A673 (cell line): ENCODE results near the gene PTMS. TPM values are rescaled to one million over a fixed set of nuclear protein-coding genes. Genes with fewer than 3 reads are reported as not detected.
"Not testable (repeated sequence)": the region's sequence is repeated elsewhere in the genome, so short reads cannot be mapped to it uniquely, and the experiment has no call there.

ENCODE experiments used
- BruUV-seq: library from RNA; stranded (reverse); fragments of 400-500 nt; replicated peaks from 2 replicates; lab custom pipeline; 2021; lab: Mats Ljungman, UMichigan
- CTCF ChIA-PET: fragments of 300-600 bp; sonication (Branson Sonifier 250); formaldehyde crosslinking; loops from one replicate; lab custom pipeline; 2022; ENCODE audit warnings: antibody characterized with exemption; lab: Charles Lee
- POLR2A ChIA-PET: fragments of 300-600 bp; sonication (Branson Sonifier 250); formaldehyde crosslinking; loops from one replicate; lab custom pipeline; 2022; ENCODE audit warnings: antibody characterized with exemption; ENCODE audit not compliant: low non-redundant PET; lab: Charles Lee
- DNase-seq: peaks from one replicate; pipeline ENCODE4 v3.0.0-alpha.2; 2015; ENCODE audit warnings: low spot score
- H3K27ac ChIP-seq: fragments of 200-600 bp; sonication (generic); 2 replicates; pipeline ENCODE4 v1.5.1; 2016; ENCODE audit warnings: mixed run types, low read depth, mild to moderate bottlenecking, mixed read lengths, antibody characterized with exemption, low read length; ENCODE audit not compliant: poor library complexity, severe bottlenecking
- H3K27me3 ChIP-seq: fragments of 200-600 bp; sonication (generic); replicated peaks from 2 replicates; pipeline ENCODE4 v1.6.1; 2017; ENCODE audit warnings: mixed run types, low read depth, mild to moderate bottlenecking, mixed read lengths, antibody characterized with exemption, low read length; ENCODE audit not compliant: insufficient read depth, poor library complexity
- H3K36me3 ChIP-seq: fragments of 200-600 bp; sonication (generic); 2 replicates; pipeline ENCODE4 v1.6.1; 2016; ENCODE audit warnings: mixed run types, mild to moderate bottlenecking, mixed read lengths, antibody characterized with exemption, low read length; ENCODE audit not compliant: insufficient read depth, poor library complexity, severe bottlenecking
- H3K4me1 ChIP-seq: fragments of 200-600 bp; sonication (generic); 2 replicates; pipeline ENCODE4 v1.6.1; 2017; ENCODE audit warnings: mixed run types, mild to moderate bottlenecking, mixed read lengths, antibody characterized with exemption, low read length; ENCODE audit not compliant: insufficient read depth, poor library complexity, severe bottlenecking
- H3K4me3 ChIP-seq: fragments of 200-600 bp; sonication (generic); 2 replicates; pipeline ENCODE4 v1.5.1; 2016; ENCODE audit warnings: low read depth, mixed run types, mild to moderate bottlenecking, mixed read lengths, low read length; ENCODE audit not compliant: poor library complexity, severe bottlenecking
- H3K9me3 ChIP-seq: fragments of 200-600 bp; sonication (generic); 2 replicates; pipeline ENCODE4 v1.6.1; 2016; ENCODE audit warnings: mixed run types, low read depth, mild to moderate bottlenecking, mixed read lengths, antibody characterized with exemption, low read length; ENCODE audit not compliant: poor library complexity, severe bottlenecking
- EZH2 ChIP-seq: fragments of 200-600 bp; sonication (generic); IDR thresholded peaks from 2 replicates; pipeline ENCODE4 v1.6.1; 2017; ENCODE audit warnings: borderline replicate concordance, low read depth, mild to moderate bottlenecking, mixed read lengths, antibody characterized with exemption, low read length; ENCODE audit not compliant: poor library complexity, severe bottlenecking
- intact Hi-C: fragments of 100-400 bp; cut with micrococcal nuclease; formaldehyde crosslinking; loops from one replicate; pipeline ENCODE4 v1.10.0; 2022; ENCODE audit not compliant: unreplicated experiment
- total RNA-seq: library from RNA; stranded (reverse); gene quantifications from 2 replicates; pipeline ENCODE4 v1.2.3, GENCODE V29; 2021
- TF ChIP-seq, protein P1 (sequence below): fragments of 300-800, 200-600 bp; sonication (generic); conservative IDR thresholded peaks from 2 replicates; pipeline ENCODE4 v1.5.1; 2017; ENCODE audit warnings: low read depth, mild to moderate bottlenecking, antibody characterized with exemption, low read length, moderate library complexity, mixed read lengths

The PTMS gene
- total RNA-seq, 1 experiment from 2014 or later, result 620 TPM

DNA sequence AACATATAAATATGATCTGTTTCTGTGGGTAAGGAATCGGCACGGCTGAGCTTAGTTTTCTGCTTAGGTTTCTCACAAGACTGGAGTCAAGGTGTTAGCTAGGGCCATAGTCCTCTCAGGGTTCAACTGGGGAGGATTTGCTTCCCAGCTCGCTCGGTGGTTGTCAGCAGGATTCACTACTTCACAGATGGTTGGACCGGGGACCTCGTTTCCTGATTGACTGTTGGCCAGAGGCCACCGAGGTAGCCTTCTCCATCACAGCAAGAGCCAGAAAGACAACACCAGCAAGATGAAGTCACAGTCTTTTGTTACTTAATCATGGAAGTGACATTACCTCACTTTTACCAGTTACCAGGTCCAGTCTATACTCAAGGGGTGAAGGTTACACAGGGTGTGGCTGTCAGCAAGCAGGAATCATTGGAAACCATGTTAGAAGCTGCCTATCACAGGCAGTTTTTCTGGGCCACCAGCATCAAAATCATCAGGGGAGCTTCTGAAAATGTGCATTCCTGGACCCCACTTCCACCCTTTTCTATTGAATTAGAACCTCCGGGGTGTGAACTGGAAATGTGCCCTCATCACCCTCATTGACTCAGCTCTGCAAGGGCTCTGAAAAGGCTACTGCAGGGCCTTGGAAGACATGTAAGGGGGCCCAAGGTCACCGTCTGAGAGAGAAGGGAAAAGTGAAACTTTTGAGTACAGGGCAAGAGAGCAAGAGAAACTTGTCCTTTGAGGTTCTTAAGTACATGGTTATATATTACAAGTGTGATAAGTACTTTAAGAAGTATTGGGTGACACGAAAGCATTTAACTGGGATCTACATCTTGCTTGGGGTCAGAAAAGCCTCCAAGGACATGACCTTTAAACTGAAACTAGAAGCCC lies 31.4 kb upstream of the PTMS start:
- no peak overlapping the region for H3K27ac ChIP-seq
- POLR2A ChIA-PET, result no interaction called here
- H3K4me1 ChIP-seq, result peaks cover 7% of the 10 kb centered on the region
- CTCF ChIA-PET, result no interaction called here
- no peak for TF ChIP-seq EZH2
- TF ChIP-seq, protein P1, sequence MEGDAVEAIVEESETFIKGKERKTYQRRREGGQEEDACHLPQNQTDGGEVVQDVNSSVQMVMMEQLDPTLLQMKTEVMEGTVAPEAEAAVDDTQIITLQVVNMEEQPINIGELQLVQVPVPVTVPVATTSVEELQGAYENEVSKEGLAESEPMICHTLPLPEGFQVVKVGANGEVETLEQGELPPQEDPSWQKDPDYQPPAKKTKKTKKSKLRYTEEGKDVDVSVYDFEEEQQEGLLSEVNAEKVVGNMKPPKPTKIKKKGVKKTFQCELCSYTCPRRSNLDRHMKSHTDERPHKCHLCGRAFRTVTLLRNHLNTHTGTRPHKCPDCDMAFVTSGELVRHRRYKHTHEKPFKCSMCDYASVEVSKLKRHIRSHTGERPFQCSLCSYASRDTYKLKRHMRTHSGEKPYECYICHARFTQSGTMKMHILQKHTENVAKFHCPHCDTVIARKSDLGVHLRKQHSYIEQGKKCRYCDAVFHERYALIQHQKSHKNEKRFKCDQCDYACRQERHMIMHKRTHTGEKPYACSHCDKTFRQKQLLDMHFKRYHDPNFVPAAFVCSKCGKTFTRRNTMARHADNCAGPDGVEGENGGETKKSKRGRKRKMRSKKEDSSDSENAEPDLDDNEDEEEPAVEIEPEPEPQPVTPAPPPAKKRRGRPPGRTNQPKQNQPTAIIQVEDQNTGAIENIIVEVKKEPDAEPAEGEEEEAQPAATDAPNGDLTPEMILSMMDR, result no peak
- H3K36me3 ChIP-seq, result peaks cover 18% of the 10 kb centered on the region
- BruUV-seq, result no TSS peak
- intact Hi-C loops, result loop anchor here (5.0 kb wide), 1 partner anchor 43 kb away; no protein-coding TSS in a partner anchor
- no peak for DNase-seq
- no peak overlapping the region for H3K4me3 ChIP-seq
- no peaks in the 10 kb centered on the region for H3K27me3 ChIP-seq
- no peaks in the 10 kb centered on the region for H3K9me3 ChIP-seq

DNA sequence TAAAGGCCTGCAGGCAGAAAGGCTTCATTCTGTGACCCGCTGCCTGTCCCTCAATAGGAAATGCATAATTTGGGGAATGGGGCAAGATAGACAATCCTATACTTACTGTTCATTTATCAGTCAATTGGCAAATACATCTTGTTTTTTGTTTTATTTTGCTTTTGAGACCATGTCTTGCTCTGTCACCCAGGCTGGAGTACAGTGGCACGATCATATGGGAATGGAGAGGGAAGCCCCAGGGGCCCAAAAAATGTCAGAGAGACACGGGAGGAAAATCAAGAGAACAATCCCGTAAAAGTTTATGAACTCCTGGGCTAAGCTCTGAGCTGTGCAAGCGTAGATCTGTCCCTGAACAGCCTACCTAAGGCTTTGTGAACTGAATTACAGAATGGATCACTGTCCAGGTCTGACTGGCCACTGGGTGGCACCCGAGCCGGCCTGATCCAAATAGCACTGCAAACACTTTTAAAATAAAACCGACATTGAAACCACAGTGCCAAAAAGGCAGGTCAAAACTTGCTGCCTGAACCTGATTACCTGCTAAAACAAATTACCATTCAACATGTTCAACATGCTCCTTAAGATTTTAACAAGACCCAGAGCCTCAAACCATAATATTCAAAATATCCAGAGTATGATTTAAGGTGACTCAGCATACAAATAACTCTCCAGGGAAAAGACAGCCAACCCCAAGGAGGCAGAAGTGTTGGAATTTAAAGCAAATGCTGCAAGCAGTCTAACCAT lies 30.5 kb upstream of the PTMS start:
- no TSS peak for BruUV-seq

DNA sequence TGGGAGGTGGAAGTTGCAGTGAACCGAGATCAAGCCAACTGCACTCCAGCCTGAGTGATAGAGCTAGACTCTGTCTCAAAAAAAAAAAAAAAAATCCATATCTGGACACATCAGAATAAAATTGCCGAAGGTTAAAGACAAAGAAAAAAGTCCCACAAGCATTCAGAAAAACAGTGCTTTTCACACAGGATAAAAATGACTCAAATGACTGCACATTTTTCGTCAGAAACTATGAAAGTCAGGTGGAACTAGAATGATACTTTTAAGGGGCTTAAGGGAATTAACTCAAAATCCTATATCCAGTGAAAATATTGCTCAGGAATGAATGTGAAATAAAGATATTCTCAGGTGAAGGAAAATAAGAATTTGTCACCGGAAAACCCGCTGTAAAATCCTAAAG lies 29.4 kb upstream of the PTMS start:
- ChIA-PET CTCF (interaction anchor here (0.6 kb wide), 1 partner anchor 37 kb away, joined by 3 read pairs; no protein-coding TSS in a partner anchor), POLR2A (no interaction called here)
- H3K4me3 ChIP-seq, result no peak overlapping the region
- TF ChIP-seq, protein P1, result no peak
- no peak for TF ChIP-seq EZH2
- no TSS peak for BruUV-seq
- no peaks in the 10 kb centered on the region for H3K36me3 ChIP-seq
- no peak for DNase-seq
- H3K27me3 ChIP-seq, result no peaks in the 10 kb centered on the region
- intact Hi-C loops, result loop anchor here (5.0 kb wide), 1 partner anchor 41 kb away; no protein-coding TSS in a partner anchor
- H3K27ac ChIP-seq, result no peak overlapping the region
- no peaks in the 10 kb centered on the region for H3K9me3 ChIP-seq
- peaks cover 7% of the 10 kb centered on the region for H3K4me1 ChIP-seq

More for the DNA sequence above, 30.5 kb upstream of the PTMS start:
- Histone ChIP-seq H3K4me1 (peaks cover 7% of the 10 kb centered on the region), H3K9me3 (no peaks in the 10 kb centered on the region), H3K27ac (peak overlapping the region; percentile 26), H3K36me3 (peaks cover 10% of the 10 kb centered on the region), H3K4me3 (no peak overlapping the region), H3K27me3 (no peaks in the 10 kb centered on the region)
- ChIA-PET CTCF (no interaction called here), POLR2A (no interaction called here)
- TF ChIP-seq, protein P1, result peak; percentile 82
- no peak for TF ChIP-seq EZH2
- peak; percentile 63 for DNase-seq
- intact Hi-C loops, result loop anchor here (5.0 kb wide), 1 partner anchor 42 kb away; no protein-coding TSS in a partner anchor

DNA sequence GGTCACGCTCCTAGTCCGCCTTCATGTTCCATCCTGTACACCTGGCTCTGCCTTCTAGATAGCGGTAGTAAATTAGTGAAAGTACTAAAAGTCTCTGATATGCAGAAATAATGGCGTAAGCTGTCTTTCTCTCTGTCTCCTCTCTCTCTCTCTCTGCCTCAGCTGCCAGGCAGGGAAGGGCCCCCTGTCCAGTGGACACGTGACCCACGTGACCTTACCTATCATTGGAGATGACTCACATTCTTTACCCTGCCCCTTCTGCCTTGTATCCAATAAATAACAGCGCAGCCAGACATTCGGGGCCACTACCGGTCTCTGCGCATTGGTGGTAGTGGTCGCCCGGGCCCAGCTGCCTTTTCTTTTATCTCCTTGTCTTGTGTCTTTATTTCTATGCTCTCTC lies 24.1 kb upstream of the PTMS start:
- DNase-seq, H3K9me3 ChIP-seq, POLR2A ChIA-PET, H3K4me3 ChIP-seq, CTCF ChIA-PET, intact Hi-C loops, H3K27ac ChIP-seq, H3K27me3 ChIP-seq, H3K4me1 ChIP-seq, BruUV-seq: not testable (repeated sequence)
- peaks cover 11% of the 10 kb centered on the region for H3K36me3 ChIP-seq
